K562 (cell line): ENCODE measurements around the gene PPHLN1. TPM values are rescaled to one million over a fixed set of nuclear protein-coding genes. Genes with fewer than 3 reads are reported as not detected.

Experiments
- ARID4B ChIP-seq: sonication (generic); formaldehyde crosslinking; IDR thresholded peaks from 2 replicates; pipeline ENCODE4 v1.8.0; 2022; ENCODE audit warnings: mild to moderate bottlenecking, missing genetic modification reagents
- BRCA1 ChIP-seq, 2 experiments: fragments of 450-650 bp in 1 of 2; sonication (generic) in 1 of 2; formaldehyde crosslinking in 1 of 2; IDR thresholded peaks; 2 replicates each; pipeline versions ENCODE4 v1.5.0 to v1.6.1; 2017 to 2020; ENCODE audit warnings: mild to moderate bottlenecking in 1 of 2, missing genetic modification reagents in 1 of 2
- HNRNPL ChIP-seq: fragments of 200-400 bp; formaldehyde crosslinking; IDR thresholded peaks from 2 replicates; pipeline ENCODE4 v1.6.1; 2017; ENCODE audit warnings: low read depth, mild to moderate bottlenecking, low read length
- RBBP5 ChIP-seq: fragments of 200-600 bp; sonication (generic); IDR thresholded peaks from 2 replicates; pipeline ENCODE4 v1.6.1; 2012; ENCODE audit warnings: borderline replicate concordance, mild to moderate bottlenecking, low read length, control low read depth, inconsistent platforms; ENCODE audit not compliant: insufficient read depth, poor library complexity, severe bottlenecking
- SFPQ ChIP-seq: fragments of 200-400 bp; formaldehyde crosslinking; IDR thresholded peaks from 2 replicates; pipeline ENCODE4 v1.6.1; 2017; ENCODE audit warnings: mild to moderate bottlenecking, low read depth, low read length, moderate library complexity
- SMARCA5 ChIP-seq: fragments of 450-650 bp; IDR thresholded peaks from 2 replicates; pipeline ENCODE4 v1.6.1; 2016
- TFAM ChIP-seq: fragments of 250-450 bp; sonication (Bioruptor Pico); conservative IDR thresholded peaks from 2 replicates; pipeline ENCODE4 v1.5.0; 2021; ENCODE audit warnings: mild to moderate bottlenecking, moderate library complexity
- ZNF174 ChIP-seq: fragments of 250-450 bp; sonication (Bioruptor Pico); IDR thresholded peaks from 2 replicates; pipeline ENCODE4 v1.4.0; 2020; ENCODE audit warnings: mild to moderate bottlenecking
- ZNF444 ChIP-seq: fragments of 250-450 bp; sonication (Bioruptor Pico); IDR thresholded peaks from 2 replicates; pipeline ENCODE4 v1.4.0; 2020; ENCODE audit warnings: mild to moderate bottlenecking, moderate library complexity
- polyA plus RNA-seq, 8 experiments: library from polyadenylated mRNA; depleted of rRNA in 4 of 8; stranded (reverse) in 5 of 8; unstranded in 3 of 8; fragments of >200 nt; fragmentation: Nextera tagmentation in 2 of 8; fragmentation: Illumina TruSeq in 1 of 8; extraction: Ambion mirVana in 2 of 8; extraction: Trizol in 1 of 8; gene quantifications; 2 replicates each; pipeline versions ENCODE4 v1.2.1 to v1.2.3, GENCODE V29; 2011 to 2014; ENCODE audit warnings: inconsistent platforms in 1 of 8, missing spikeins in 1 of 8
- total RNA-seq, 7 experiments: library from RNA; depleted of rRNA in 6 of 7; stranded (reverse); fragments of >200 nt in 6 of 7; fragmentation: Illumina TruSeq in 2 of 7; extraction: Trizol in 2 of 7; gene quantifications; 2 replicates each; pipeline versions ENCODE4 v1.2.1 to v1.2.3, GENCODE V29; 2011 to 2021; ENCODE audit warnings: low replicate concordance in 1 of 7
- TF ChIP-seq, protein P1 (sequence below): fragments of 200-600 bp; sonication (generic); IDR thresholded peaks from one replicate; pipeline ENCODE4 v1.6.1; 2012; ENCODE audit warnings: mild to moderate bottlenecking, low read depth, low read length, inconsistent platforms

Gene PPHLN1
- total and polyA plus RNA-seq, 9 of the 15 experiments (the other 6 are each of a cell fraction or from before 2014, with no cell fraction given): 66.3 to 112 (median 93.6) TPM

DNA sequence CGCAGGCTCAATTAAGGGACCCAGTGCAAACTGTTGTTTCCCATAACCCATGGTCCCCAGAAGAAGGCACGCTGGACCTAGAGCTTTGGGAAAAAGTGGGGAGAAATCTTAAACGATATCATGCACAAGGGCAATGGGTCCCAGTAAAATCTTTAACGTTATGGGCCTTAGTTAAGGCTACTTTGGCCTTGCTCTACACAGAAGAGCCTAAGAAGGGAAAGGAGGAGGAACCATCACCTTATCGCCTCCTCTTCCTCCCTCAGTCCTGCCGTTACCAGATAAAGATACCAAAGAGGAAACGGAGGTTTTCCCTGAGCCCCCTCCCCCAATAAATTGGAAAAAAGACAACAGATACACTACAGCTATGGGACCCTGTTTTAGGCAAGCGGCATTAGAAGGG lies 116.9 kb downstream of the PPHLN1 start (continued):
- TF ChIP-seq RBBP5 (peak; percentile 53), TFAM (CRISPR knock-in tag) (no peak), ZNF174 (no peak), ZNF444 (CRISPR knock-in tag) (0 out of 2 replicates have a peak, but pooled peaks have one; percentile 24), ARID4B (CRISPR knock-in tag) (no peak), BRCA1 (IDR thresholded peaks at IDR 0.05) (no peak), BRCA1 (CRISPR knock-in tag; IDR thresholded peaks at IDR 0.05) (no peak), HNRNPL (no peak), SFPQ (no peak), SMARCA5 (no peak)
- TF ChIP-seq, protein P1, sequence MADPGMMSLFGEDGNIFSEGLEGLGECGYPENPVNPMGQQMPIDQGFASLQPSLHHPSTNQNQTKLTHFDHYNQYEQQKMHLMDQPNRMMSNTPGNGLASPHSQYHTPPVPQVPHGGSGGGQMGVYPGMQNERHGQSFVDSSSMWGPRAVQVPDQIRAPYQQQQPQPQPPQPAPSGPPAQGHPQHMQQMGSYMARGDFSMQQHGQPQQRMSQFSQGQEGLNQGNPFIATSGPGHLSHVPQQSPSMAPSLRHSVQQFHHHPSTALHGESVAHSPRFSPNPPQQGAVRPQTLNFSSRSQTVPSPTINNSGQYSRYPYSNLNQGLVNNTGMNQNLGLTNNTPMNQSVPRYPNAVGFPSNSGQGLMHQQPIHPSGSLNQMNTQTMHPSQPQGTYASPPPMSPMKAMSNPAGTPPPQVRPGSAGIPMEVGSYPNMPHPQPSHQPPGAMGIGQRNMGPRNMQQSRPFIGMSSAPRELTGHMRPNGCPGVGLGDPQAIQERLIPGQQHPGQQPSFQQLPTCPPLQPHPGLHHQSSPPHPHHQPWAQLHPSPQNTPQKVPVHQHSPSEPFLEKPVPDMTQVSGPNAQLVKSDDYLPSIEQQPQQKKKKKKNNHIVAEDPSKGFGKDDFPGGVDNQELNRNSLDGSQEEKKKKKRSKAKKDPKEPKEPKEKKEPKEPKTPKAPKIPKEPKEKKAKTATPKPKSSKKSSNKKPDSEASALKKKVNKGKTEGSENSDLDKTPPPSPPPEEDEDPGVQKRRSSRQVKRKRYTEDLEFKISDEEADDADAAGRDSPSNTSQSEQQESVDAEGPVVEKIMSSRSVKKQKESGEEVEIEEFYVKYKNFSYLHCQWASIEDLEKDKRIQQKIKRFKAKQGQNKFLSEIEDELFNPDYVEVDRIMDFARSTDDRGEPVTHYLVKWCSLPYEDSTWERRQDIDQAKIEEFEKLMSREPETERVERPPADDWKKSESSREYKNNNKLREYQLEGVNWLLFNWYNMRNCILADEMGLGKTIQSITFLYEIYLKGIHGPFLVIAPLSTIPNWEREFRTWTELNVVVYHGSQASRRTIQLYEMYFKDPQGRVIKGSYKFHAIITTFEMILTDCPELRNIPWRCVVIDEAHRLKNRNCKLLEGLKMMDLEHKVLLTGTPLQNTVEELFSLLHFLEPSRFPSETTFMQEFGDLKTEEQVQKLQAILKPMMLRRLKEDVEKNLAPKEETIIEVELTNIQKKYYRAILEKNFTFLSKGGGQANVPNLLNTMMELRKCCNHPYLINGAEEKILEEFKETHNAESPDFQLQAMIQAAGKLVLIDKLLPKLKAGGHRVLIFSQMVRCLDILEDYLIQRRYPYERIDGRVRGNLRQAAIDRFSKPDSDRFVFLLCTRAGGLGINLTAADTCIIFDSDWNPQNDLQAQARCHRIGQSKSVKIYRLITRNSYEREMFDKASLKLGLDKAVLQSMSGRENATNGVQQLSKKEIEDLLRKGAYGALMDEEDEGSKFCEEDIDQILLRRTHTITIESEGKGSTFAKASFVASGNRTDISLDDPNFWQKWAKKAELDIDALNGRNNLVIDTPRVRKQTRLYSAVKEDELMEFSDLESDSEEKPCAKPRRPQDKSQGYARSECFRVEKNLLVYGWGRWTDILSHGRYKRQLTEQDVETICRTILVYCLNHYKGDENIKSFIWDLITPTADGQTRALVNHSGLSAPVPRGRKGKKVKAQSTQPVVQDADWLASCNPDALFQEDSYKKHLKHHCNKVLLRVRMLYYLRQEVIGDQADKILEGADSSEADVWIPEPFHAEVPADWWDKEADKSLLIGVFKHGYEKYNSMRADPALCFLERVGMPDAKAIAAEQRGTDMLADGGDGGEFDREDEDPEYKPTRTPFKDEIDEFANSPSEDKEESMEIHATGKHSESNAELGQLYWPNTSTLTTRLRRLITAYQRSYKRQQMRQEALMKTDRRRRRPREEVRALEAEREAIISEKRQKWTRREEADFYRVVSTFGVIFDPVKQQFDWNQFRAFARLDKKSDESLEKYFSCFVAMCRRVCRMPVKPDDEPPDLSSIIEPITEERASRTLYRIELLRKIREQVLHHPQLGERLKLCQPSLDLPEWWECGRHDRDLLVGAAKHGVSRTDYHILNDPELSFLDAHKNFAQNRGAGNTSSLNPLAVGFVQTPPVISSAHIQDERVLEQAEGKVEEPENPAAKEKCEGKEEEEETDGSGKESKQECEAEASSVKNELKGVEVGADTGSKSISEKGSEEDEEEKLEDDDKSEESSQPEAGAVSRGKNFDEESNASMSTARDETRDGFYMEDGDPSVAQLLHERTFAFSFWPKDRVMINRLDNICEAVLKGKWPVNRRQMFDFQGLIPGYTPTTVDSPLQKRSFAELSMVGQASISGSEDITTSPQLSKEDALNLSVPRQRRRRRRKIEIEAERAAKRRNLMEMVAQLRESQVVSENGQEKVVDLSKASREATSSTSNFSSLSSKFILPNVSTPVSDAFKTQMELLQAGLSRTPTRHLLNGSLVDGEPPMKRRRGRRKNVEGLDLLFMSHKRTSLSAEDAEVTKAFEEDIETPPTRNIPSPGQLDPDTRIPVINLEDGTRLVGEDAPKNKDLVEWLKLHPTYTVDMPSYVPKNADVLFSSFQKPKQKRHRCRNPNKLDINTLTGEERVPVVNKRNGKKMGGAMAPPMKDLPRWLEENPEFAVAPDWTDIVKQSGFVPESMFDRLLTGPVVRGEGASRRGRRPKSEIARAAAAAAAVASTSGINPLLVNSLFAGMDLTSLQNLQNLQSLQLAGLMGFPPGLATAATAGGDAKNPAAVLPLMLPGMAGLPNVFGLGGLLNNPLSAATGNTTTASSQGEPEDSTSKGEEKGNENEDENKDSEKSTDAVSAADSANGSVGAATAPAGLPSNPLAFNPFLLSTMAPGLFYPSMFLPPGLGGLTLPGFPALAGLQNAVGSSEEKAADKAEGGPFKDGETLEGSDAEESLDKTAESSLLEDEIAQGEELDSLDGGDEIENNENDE: no peak
